Medulla oblongata (tissue), 1 donor: ENCODE measurements around the gene PRSS48.
A peak's percentile ranks its signal among the peaks of the same experiment; 100 is the strongest.
"Not testable (repeated sequence)": the region's sequence is repeated elsewhere in the genome, so short reads cannot be mapped to it uniquely, and the experiment has no call there.

ENCODE experiments used
- DNase-seq: peaks from one replicate; pipeline ENCODE4 v3.0.0-alpha.2; 2015; ENCODE audit errors: extremely low spot score

PRSS48 gene, protein sequence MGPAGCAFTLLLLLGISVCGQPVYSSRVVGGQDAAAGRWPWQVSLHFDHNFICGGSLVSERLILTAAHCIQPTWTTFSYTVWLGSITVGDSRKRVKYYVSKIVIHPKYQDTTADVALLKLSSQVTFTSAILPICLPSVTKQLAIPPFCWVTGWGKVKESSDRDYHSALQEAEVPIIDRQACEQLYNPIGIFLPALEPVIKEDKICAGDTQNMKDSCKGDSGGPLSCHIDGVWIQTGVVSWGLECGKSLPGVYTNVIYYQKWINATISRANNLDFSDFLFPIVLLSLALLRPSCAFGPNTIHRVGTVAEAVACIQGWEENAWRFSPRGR

DNA sequence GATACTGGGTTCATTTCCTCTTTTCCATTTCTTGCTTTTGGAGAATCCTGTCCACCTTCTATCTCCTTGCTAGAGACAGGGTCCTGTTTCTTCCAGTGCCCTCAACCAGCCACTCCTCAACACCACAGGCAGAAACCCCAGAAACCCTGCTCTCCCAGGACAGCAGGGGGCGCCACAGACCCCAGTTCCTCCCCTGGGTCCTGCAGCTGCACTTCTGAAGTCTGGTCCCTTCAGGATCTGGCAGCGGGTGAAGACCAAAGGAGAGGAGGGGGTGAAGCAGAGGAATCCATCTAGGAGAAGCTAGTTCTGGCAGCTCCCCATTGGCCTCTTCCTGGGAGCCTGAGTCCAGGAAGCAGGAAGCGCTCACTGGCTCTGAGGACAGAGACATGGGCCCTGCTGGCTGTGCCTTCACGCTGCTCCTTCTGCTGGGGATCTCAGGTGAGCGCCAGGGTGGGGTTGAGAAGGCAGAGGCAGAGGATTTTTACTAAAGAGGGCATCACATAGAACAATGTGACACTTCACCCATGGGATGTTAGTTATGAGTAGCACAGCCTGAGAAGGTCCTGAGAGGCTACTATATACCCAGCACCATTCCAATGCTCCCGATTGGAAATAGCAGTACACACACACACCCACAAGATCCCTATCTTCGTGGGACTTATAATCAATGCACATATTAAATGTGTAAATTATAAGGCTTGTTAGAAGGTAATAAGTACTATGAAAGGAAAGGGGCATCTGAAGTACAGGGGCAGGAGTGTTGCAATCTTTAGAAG is at the start of gene PRSS48:
Gene PRSS48, plus strand, starts transcription at position 375 of the 776 bp plus-strand sequence. Its CDS starts 12 bp downstream, at position 387.
- peak; percentile 88 for DNase-seq

DNA sequence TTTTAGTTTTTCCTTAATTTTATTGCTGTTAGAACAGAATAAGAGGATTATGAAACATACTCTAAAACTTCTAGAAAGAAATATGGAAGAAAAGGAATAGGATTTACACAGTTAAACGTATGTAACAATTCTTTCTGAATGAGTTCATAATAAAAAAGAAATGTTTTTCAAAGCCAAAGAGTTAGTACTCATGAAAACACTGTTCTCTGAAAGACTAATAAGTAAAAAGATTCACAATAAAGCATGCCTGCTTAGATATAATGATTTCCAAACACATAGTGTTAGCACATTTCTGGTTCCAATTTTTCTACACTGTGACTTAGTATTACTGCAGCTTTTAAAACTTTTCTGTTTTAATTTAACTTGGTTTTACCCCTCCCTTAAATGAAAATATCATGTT is 49.8 kb upstream of the PRSS48 start:
- DNase-seq, result peak; percentile 20

DNA sequence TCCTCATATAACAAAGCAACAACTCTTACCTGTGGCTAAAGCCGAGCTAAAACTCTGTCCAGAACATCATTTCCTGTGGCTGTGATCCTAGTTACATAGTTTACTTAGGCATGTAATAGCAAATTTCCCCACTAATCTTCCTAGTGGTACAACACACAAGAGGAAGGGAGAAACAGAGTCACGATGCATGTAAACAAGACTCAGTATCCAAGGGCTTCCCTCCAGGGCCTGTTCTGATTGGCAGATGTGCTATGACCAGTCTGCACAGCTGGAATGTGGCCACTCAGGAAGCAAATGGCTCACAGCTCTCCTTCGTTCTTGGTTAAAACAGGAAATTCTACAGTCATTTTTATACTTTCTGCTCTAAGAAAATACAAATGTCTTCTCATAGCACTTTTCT is 49.2 kb upstream of the PRSS48 start:
- peak; percentile 85 for DNase-seq

DNA sequence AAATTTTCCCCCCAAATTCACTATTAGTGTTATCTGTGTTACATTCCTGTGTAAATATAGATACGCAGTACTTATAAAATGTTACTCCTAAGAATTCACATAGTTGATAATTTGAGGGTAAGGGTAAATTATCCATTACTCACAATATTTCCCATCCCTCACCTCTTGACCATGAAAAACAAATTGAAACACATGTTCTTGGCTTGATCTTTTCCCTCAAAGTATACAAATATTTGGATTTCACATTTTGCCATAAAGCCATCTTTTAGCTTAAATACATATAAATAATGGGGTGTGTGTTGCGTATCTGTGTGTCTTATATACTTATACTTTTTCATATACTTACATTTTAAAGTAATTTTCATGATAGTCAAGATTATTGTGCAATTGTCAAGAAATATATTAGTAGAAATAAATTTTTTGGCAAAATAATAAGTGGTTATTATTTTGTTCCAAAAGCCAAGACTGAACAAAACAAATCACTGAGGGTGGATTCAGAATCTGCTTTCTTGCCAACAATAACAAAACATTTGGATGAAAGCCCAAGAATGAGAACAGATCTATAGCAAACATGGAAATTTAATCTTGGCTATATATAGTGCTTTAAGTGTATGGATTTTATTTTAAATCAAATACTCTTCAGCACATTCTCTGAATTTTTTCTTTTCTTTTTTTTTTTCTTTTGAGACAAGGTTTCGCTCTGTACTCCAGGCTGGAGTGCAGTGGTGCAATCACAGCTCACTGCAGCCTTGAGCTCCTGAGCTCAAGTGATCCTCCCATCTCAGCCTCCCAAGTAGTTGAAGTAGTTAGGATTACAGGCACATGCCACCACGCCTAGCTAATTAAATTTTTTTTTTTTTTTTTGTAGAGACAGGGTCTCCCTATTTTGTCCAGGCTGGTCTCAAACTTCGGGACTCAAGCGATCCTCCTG is 48.5 kb upstream of the PRSS48 start:
- DNase-seq, result no peak

DNA sequence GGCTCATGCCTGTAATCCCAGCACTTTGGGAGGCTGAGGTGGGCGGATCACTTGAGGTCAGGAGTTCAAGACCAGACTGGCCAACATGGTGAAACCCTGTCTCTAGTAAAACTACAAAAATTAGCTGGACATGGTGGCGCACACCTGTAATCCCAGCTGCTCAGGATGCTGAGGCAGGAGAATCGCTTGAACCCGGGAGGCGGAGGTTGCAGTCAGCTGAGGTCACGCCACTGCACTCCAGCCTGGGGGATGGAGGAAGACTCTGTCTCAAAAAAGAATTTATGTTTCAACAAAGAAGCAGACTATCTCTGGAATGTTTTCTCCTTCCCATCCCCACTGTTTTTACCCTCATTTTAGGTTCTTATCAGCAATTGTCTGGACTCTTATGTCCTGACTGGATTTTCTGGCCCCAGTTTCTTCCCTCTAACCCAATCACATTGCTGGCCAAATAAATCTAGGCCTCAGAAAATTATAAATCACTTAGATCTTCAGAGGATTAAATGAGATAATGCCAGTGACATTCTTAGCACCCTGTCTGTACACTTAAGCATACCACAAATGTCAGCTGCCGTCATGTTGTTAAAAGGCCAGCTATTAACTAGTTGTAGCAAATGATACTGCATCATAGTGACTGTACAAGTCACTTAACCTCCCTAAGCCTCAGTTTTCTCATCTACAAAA is 44.9 kb upstream of the PRSS48 start:
- no peak for DNase-seq

DNA sequence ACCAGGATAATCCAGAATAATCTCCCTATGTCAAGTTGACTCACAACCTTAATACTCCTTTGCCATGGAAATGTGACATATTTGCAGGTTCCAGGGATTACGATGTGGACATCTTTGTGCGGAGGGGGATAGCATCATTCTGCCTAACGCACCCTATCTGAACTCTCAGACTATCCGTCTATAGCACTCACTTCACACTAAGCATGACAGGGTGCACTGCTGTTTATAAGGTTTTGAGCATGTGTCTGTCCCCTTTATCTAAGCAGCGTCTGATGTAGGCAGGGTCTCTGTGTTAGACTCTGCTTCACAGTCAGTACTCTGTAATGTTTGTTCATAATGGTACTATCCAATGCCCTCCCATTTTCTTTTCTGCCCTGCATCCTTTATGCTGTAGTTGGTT is 43.4 kb upstream of the PRSS48 start:
- DNase-seq, result no peak

DNA sequence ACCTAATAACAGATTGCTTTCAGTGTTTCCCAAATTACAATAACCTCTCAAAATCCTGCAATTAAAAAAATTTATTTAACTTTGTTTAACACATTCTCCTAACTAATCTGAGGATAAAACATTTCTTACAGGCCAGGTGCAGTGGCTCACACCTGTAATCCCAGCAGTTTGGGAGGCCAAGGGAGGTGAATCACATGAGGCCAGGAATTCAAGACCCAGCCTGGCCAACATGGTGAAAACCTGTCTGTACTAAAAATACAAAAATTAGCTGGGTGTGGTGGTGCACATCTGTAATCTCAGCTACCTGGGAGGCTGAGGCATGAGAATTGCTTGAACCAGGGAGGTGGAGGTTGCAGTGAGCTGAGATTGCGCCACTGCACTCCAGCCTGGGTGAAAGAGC is 41.6 kb upstream of the PRSS48 start:
- DNase-seq, result not testable (repeated sequence)

DNA sequence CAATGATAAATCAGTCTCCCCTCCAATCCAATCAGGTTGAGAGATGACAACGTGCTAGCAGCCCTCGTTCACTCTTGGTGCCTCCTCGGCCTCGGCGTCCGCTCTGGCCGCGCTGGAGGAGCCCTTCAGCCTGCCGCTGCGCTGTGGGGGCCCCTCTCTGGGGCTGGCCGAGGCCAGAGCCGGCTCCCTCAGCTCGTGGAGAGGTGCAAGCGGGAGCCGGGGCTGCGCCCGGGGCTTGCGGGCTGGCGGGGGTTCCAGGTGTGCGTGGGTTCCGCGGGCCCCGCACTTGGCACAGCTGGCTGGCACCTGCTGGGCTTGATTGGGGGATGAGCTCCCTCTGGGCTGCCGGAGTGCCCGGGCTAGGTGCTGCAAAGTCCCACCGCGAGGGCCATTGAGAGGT is 40.9 kb upstream of the PRSS48 start:
- no peak for DNase-seq

DNA sequence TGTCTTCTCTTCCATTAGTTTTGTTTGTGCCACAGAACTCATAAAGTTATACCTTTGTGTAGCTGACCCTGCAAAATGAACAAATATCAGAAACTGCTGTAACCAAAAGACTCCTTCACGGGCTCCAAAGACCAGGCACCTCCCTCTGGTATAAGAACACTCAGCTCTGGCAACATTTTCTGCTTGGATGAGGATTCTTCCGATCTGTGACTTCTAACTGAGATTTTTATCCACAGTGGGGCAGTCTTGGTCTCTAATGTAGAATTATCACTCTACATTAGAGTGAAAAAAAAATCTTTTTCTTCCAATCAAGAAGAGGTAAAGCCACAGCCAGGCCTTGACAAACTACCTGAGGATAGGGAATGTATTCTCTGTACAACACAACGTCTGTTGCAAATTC is 38.5 kb upstream of the PRSS48 start:
- DNase-seq, result peak; percentile 74

DNA sequence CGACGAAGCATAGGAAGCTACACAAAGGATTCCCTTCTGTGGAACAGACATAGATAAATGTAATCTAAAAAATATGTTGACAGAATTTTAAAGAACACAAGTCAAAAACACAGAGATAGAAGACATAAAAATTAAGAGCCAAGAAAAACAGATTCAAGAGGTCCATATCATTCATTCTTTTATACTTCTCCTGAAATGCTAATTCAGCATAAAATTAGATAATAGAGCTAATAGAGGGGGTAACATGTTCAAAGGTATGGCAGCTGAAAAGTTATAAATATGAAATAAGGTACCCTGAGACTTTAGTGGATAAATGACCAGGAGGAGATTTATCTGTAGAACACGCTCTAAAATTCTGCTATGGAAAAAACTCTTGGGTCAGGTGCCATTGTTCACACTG is 37.4 kb upstream of the PRSS48 start:
- no peak for DNase-seq

DNA sequence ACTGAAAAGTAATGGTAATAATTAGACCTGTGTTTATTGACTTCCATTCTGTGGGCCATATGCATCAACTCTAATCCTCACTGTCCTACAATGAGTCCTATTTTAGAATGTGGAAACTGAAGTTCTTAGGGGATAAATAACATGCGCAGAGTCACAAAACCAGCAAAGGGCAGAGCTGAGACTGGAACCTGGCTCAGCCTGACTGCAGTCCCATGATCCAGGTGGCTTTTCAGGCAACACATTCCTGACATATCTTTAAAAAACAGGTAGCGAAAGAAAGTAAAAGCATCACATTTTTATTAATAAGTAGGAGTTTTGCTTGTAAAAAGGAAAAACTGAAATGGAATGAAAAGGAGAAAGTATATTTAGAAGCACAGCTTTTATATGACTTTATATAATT is 34.7 kb upstream of the PRSS48 start:
- DNase-seq, result no peak

DNA sequence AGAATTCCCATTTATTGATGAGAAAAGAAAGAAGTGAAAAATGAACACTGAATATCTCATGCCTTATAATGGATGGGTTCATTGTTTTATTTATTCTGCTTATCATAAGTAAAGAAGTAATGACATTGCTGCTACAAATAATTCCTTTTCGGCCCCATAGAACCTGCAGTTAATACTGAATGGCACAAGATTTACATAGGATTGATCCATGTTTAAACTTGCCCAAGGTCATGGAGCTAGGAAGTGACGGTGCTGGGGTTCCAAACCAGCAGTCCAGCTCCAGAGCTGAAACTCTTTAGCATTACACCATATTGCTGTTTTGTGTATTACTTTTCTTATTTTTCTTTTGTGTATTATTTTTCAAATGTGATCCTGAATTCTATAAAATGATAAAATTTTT is 30.2 kb upstream of the PRSS48 start:
- DNase-seq, result no peak

DNA sequence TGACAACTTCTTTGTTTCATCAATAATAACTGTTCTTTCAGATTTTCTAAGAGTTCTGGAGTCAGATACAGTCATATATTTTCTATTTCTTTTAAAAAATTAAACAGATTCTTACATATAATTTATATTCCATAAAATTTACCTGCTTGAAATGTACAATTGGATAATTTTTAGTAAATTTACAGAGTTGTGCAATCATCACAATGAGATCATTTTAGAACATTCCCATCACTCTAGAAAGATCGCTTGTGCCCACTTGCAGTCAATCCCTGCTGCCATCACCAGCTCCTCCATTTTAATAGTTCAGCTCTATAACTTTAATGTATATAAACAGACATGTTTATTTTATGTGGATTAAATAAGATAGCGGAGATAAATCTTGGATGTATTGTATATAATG is 29.6 kb upstream of the PRSS48 start:
- no peak for DNase-seq

DNA sequence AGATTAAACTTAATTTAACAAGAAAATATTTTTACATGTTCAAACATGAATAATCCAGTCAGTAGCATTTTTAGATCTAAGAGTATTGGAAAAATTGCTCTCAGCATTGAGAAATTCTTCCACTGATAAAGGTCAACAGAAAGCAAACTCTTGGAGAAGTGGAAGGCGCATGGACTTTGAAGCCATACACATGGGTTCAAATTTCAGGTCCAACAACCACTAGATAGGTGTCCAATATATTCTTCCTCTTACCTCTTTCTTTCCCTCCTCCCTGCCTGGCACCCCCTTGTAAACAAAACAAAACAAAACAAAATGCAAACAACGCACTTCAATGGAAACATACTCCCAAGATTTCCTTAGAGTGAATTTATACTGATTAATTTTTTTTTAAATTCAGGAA is 28.4 kb upstream of the PRSS48 start:
- no peak for DNase-seq

DNA sequence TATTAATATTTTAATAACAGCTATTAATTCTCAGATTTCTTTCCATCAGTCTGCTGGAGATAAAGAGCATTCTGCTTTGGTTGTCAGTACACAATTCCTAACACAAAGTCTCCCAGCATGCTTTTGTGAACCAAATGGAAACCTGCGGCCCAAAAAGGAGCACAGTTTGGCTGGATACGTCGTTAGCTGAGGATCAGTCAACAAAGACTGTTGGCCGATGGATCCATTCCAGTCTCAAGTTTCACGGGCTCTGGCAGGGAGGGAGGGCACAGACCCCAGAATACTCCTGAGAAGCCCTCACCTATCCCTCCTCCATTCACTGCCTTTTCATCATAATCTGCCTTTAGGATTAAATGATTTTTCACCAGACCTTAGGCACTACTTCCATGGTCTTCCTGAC is 26.3 kb upstream of the PRSS48 start:
- no peak for DNase-seq

DNA sequence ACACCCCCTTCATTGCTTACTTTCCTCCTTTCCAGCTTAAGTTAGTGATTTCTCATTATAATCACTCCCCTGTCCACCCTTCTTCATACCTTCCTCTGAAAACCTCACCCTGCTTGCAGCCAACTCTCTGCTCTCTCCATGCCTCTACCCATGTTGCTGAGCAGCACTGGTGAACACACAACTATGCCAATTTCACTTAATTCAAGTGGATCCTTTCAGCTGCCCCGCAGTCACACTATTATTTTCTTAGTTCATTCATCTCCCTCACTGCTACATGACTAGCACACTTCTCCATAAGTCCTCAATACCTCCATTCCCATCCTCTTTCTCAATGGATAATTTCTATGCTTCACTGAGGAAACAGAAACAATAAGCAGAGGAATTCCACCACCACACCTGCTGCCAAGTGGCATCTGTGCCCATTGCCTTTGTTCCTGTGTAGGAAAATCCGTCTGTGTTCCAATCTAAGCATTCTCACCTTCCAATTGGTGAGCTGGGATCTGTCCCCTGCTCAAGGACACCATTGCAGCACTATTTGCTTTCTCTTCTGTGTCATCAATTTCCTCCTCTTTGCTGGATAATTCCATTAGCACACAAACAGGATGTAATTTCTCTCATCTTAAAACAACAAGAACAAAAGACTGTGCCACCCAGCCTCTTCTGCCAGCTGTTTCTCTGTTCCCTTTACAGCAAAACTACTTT is 25.2 kb upstream of the PRSS48 start:
- peak; percentile 35 for DNase-seq

DNA sequence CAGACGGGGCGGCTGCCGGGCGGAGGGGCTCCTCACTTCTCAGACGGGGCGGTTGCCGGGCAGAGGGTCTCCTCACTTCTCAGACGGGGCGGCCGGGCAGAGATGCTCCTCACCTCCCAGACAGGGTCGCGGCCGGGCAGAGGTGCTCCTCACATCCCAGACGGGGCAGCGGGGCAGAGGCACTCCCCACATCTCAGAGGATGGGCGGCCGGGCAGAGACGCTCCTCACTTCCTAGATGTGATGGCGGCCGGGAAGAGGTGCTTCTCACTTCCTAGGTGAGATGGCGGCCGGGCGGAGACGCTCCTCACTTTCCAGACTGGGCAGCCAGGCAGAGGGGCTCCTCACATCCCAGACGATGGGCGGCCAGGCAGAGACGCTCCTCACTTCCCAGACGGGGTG is 21.7 kb upstream of the PRSS48 start:
- not testable (repeated sequence) for DNase-seq

DNA sequence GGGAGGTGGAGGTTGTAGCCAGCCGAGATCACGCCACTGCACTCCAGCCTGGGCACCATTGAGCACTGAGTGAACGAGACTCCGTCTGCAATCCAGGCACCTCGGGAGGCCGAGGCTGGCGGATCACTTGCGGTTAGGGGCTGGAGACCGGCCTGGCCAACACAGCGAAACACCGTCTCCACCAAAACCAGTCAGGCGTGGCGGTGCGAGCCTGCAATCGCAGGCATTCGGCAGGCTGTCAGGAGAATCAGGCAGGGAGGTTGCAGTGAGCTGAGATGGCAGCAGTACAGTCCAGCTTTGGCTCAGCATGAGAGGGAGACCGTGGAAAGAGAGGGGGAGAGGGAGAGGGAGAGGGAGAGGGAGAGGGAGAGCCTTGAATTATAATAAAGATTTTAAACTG is 21.3 kb upstream of the PRSS48 start:
- DNase-seq, result not testable (repeated sequence)

DNA sequence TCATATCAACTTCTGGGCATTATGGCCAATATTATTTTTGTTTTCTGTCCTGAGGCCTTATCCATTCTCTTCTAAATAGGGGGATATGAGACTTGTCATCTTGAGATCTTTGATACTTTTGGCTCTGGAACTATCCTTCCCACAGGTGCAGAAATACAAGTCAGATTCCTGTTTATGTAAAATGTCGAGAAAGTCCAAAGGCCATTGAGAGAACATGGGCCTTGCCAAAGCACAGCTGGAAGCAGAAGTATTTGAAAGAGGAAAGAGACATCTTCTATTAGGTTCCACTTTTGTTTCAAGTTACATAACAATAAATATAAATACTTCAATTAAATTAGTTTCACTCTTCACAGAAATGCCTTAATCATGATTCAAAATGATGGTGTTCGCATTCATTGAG is 20.8 kb upstream of the PRSS48 start:
- no peak for DNase-seq

DNA sequence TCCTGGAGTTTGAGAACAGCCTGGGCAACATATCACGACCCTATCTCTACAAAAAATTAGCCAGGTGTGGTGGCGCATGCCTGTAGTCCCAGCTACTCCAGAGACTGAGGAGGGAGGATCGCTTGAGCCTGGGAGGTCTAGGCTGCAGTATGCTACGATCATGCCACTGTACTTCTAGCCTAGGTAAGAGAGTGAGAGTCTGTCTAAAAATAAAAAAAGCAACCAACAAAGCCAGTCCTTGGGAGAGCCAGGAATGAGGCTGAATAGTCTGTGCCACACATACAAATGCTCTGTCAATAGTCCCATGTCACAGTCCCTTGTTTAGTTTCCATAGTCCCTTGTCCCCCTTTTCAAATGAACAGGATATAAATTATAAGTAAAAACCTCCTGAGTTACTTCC is 19.3 kb upstream of the PRSS48 start:
- DNase-seq, result no peak

DNA sequence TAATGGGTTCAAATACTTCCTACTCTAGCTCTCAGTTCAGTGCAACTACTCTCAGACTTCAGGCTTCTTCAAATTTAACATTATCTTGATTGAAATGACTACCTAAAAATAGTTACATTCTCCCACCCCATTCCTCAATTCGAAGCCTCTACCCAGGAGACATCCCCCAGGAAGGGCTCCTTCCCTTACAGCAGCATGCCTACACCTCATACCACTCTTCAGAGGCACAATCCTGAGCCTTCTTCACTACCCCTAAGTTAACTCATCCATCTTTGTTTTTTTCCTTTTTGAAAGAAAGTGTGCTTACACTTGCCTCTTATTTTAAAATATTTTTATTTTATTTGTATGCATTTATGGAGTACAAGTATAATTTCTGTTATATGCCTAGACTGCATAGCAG is 17.2 kb upstream of the PRSS48 start:
- no peak for DNase-seq
